Prostate gland (tissue), 2 donors: ENCODE results near the gene PDGFD.

Source experiments
- CTCF ChIP-seq, 4 experiments: fragments of 200-600 bp in 2 of 4; fragments of 450-650 bp in 2 of 4; sonication (generic) in 2 of 4; IDR thresholded peaks; 1 replicate in 3 of 4; 2 replicates in 1 of 4; pipeline ENCODE4 v1.5.1; 2016 to 2019; ENCODE audit warnings: antibody characterized with exemption in 4 of 4, mild to moderate bottlenecking in 2 of 4, moderate library complexity in 2 of 4
- POLR2A ChIP-seq: fragments of 450-650 bp; IDR thresholded peaks from one replicate; pipeline ENCODE4 v1.6.1; 2016; ENCODE audit warnings: antibody characterized with exemption, mild to moderate bottlenecking

- TF ChIP-seq CTCF (IDR thresholded peaks at IDR 0.05): no peak
- no peak for TF ChIP-seq POLR2A
Measured at GRCh38 chr11:104134745-104135144, 29.2 kb downstream of the PDGFD start.
